ENCODE data around the gene CEP152. TPM values are rescaled to one million over a fixed set of nuclear protein-coding genes. Genes with fewer than 3 reads are reported as not detected.

CEP152 gene
- total RNA-seq, 1 experiment from 2014 or later, result 6.4 TPM

DNA sequence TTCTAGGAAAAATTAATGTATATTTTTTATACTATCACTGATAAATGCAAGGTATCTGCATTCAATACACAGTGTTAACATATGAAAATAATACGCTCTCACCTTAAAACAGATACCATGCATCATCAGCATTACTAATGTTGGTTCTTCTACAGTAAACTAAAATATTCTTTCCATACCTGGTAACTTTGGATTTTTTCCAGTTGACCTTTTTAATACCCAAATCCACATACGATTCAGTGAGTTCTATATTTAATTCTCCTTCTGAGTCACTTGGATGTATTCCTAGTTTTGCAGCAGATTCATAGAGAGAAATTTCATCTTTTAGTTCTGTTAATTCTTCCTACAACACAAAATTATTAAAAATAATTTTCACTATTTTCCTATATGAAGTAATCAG is 29.9 kb downstream of the CEP152 start:
- DNase-seq (ENCODE audit: unreplicated experiment), result no peak
- ChIA-PET CTCF (no interaction called here), POLR2A (no interaction called here)
- no peak overlapping the region for H3K27ac Mint-ChIP-seq (ENCODE audit: low read depth, unreplicated experiment)
- no peaks in the 10 kb centered on the region for H3K4me1 Mint-ChIP-seq (ENCODE audit: insufficient read depth, unreplicated experiment)
- H3K27me3 Mint-ChIP-seq (ENCODE audit: insufficient read depth, unreplicated experiment), result no peaks in the 10 kb centered on the region
- BruUV-seq (replicated peaks), result no TSS peak
- intact Hi-C loops (cut with micrococcal nuclease), result no loop called here
- peaks cover 10% of the 10 kb centered on the region for H3K36me3 Mint-ChIP-seq (ENCODE audit: insufficient read depth, unreplicated experiment)
- TF ChIP-seq, protein P1, sequence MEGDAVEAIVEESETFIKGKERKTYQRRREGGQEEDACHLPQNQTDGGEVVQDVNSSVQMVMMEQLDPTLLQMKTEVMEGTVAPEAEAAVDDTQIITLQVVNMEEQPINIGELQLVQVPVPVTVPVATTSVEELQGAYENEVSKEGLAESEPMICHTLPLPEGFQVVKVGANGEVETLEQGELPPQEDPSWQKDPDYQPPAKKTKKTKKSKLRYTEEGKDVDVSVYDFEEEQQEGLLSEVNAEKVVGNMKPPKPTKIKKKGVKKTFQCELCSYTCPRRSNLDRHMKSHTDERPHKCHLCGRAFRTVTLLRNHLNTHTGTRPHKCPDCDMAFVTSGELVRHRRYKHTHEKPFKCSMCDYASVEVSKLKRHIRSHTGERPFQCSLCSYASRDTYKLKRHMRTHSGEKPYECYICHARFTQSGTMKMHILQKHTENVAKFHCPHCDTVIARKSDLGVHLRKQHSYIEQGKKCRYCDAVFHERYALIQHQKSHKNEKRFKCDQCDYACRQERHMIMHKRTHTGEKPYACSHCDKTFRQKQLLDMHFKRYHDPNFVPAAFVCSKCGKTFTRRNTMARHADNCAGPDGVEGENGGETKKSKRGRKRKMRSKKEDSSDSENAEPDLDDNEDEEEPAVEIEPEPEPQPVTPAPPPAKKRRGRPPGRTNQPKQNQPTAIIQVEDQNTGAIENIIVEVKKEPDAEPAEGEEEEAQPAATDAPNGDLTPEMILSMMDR (IDR thresholded peaks at IDR 0.05; ENCODE audit: unreplicated experiment), result no peak
- no peak overlapping the region for H3K4me3 Mint-ChIP-seq (ENCODE audit: unreplicated experiment)
- no peaks in the 10 kb centered on the region for H3K9me3 Mint-ChIP-seq (ENCODE audit: unreplicated experiment)

DNA sequence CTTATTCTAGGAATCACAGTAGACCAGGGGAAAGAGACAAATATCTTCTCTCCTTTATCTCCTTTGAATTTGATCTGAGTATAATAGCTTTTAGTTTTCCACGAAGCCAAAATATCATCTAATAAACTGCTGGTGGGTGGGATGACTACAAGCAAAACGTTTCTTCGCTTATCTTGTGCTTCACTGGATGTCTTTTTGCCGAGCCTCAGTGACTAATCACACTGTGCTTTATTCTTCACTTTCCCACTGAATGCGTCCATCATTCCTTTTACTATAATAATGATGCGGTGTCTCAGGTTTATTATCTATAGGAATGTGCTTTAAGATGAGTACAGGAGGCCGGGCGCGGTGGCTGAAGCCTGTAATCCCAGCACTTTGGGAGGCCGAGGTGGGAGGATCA is 32.5 kb downstream of the CEP152 start:
- no peak overlapping the region for H3K4me3 Mint-ChIP-seq (ENCODE audit: unreplicated experiment)
- no peaks in the 10 kb centered on the region for H3K9me3 Mint-ChIP-seq (ENCODE audit: unreplicated experiment)
- CTCF ChIA-PET, result interaction anchor here (1.1 kb wide), 1 partner anchor 23 kb away, joined by 5 read pairs; no protein-coding TSS in a partner anchor
- H3K36me3 Mint-ChIP-seq (ENCODE audit: insufficient read depth, unreplicated experiment), result peaks cover 4% of the 10 kb centered on the region
- POLR2A ChIA-PET, result interaction anchor here (1.8 kb wide), 1 partner anchor 56 kb away, joined by 5 read pairs; no protein-coding TSS in a partner anchor
- intact Hi-C loops (cut with micrococcal nuclease), result no loop called here
- TF ChIP-seq, protein P1 (IDR thresholded peaks at IDR 0.05; ENCODE audit: unreplicated experiment), result no peak
- no peaks in the 10 kb centered on the region for H3K4me1 Mint-ChIP-seq (ENCODE audit: insufficient read depth, unreplicated experiment)
- BruUV-seq (replicated peaks), result no TSS peak
- DNase-seq (ENCODE audit: unreplicated experiment), result no peak
- no peak overlapping the region for H3K27ac Mint-ChIP-seq (ENCODE audit: low read depth, unreplicated experiment)
- H3K27me3 Mint-ChIP-seq (ENCODE audit: insufficient read depth, unreplicated experiment), result no peaks in the 10 kb centered on the region

DNA sequence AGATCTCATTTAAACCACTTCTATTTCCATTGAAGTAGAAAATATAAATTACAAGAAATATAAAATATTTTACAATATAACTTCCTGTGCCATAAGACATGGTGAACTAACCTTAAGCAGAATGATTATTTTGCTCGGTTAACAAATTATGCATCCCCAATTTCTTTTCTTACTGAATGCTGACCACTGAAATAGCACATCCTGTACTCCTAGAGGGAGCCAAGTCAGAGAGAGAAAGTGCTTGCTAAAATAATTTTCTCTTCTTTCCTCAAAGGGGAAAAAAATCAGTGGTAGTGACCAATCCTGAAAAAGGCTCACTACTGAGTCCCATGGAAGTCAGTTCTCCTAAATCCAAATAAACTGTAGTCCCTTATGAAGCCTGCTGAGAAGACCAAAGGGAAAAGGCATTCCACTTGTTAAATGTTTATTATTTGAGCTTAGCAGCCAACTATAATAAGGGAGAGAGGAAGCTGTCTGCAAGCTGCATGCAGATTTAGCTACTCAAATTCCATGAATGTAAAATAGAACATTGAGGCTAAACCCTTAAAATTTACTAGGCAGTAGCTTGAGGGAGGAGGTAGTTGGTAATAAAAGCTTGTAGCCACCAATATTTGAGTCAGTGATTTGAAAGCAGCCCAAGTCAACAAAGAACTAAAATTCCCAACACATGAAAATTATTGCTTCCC is 33.1 kb downstream of the CEP152 start:
- Mint-ChIP-seq H3K27ac (ENCODE audit: low read depth, unreplicated experiment) (no peak overlapping the region), H3K36me3 (ENCODE audit: insufficient read depth, unreplicated experiment) (peaks cover 5% of the 10 kb centered on the region), H3K27me3 (ENCODE audit: insufficient read depth, unreplicated experiment) (no peaks in the 10 kb centered on the region), H3K4me1 (ENCODE audit: insufficient read depth, unreplicated experiment) (no peaks in the 10 kb centered on the region), H3K9me3 (ENCODE audit: unreplicated experiment) (no peaks in the 10 kb centered on the region), H3K4me3 (ENCODE audit: unreplicated experiment) (no peak overlapping the region)
- no TSS peak for BruUV-seq (replicated peaks)
- ChIA-PET CTCF (interaction anchor here (0.6 to 1.1 kb wide), 2 partner anchors 24 to 50 kb away, joined by 4 to 5 read pairs; no protein-coding TSS in a partner anchor), POLR2A (interaction anchor here (0.6 to 1.8 kb wide), 2 partner anchors 56 to 107 kb away, joined by 3 to 5 read pairs; no protein-coding TSS in a partner anchor)
- DNase-seq (ENCODE audit: unreplicated experiment), result no peak
- intact Hi-C loops (cut with micrococcal nuclease), result no loop called here
- TF ChIP-seq, protein P1 (IDR thresholded peaks at IDR 0.05; ENCODE audit: unreplicated experiment), result no peak

DNA sequence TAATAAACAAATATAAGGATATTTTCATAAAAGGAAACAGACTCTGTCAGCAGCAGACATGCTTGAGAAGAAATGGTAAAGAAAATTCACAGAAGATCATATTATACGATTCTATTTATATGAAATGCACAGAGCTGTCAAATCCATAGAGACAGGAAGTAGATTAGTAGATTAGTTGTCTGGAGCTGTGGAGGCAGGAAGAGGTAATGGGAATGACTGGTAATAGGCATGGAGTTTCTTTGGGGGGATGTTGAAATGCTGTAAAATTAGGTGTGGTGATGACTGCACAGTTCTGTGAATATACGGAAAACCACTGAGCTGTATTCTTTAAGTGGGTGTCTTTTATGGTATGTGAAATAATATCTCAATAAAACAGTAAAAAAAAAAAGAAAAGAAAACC is 35.3 kb downstream of the CEP152 start:
- no peaks in the 10 kb centered on the region for H3K4me1 Mint-ChIP-seq (ENCODE audit: insufficient read depth, unreplicated experiment)
- POLR2A ChIA-PET, result interaction anchor here (0.6 to 1.4 kb wide), 4 partner anchors 15 to 93 kb away, joined by 3 to 4 read pairs (median 4); no protein-coding TSS in a partner anchor
- BruUV-seq (replicated peaks), result no TSS peak

More for the DNA sequence above, 35.3 kb downstream of the CEP152 start:
- H3K27ac Mint-ChIP-seq (ENCODE audit: low read depth, unreplicated experiment), result no peak overlapping the region
- H3K36me3 Mint-ChIP-seq (ENCODE audit: insufficient read depth, unreplicated experiment), result peaks cover 11% of the 10 kb centered on the region
- TF ChIP-seq, protein P1 (IDR thresholded peaks at IDR 0.05; ENCODE audit: unreplicated experiment), result no peak
- H3K9me3 Mint-ChIP-seq (ENCODE audit: unreplicated experiment), result no peaks in the 10 kb centered on the region
- no peaks in the 10 kb centered on the region for H3K27me3 Mint-ChIP-seq (ENCODE audit: insufficient read depth, unreplicated experiment)
- no peak for DNase-seq (ENCODE audit: unreplicated experiment)
- CTCF ChIA-PET, result interaction anchor here (0.6 to 0.7 kb wide), 2 partner anchors 11 to 188 kb away, joined by 3 read pairs; no protein-coding TSS in a partner anchor
- H3K4me3 Mint-ChIP-seq (ENCODE audit: unreplicated experiment), result no peak overlapping the region
- intact Hi-C loops (cut with micrococcal nuclease), result no loop called here

Data from MCF 10A (cell line).